K562 (cell line): Measurements from ENCODE around the gene CLTA. TPM values are rescaled to one million over a fixed set of nuclear protein-coding genes. Genes with fewer than 3 reads are reported as not detected.

Experiments
- ATAC-seq: fragments of 200-7000 bp; cut with Tn5 transposase; 3 replicates; pipeline ENCODE4 v1.9.1; 2020; ENCODE audit warnings: moderate library complexity
- BruUV-seq: library from RNA; stranded (reverse); fragments of 400-500 nt; replicated peaks from 2 replicates; lab custom pipeline; 2021; lab: Mats Ljungman, UMichigan
- CTCF ChIA-PET: fragments of 300-600 bp; formaldehyde crosslinking; extraction: SDS; loops from one replicate; lab custom pipeline; 2021; ENCODE audit warnings: low intra/inter-chr PET ratio; lab: Yijun Ruan, JAX
- POLR2A ChIA-PET: fragments of 300-600, 350-650 bp; sonication (Branson Sonifier 250); formaldehyde crosslinking; extraction: SDS; loops from one replicate; lab custom pipeline; 2021; ENCODE audit warnings: antibody characterized with exemption, inconsistent platforms; lab: Yijun Ruan, JAX
- DNase-seq, 4 experiments: peaks; one replicate each; pipeline versions ENCODE4 v3.0.0 to v3.0.0-alpha.2; 2011 to 2018; ENCODE audit warnings: low spot score in 3 of 4, mixed read lengths in 3 of 4; ENCODE audit errors: extremely low read depth in 1 of 4
- FAIRE-seq: peaks from 2 replicates; lab custom pipeline; 2011; peaks lifted over from hg19 to GRCh38; lab: Jason Lieb, UNC
- H2AFZ ChIP-seq: 2 replicates; pipeline ENCODE4 v1.6.0; 2011; ENCODE audit warnings: low read depth, low read length, control low read depth, inconsistent platforms
- H3K27ac ChIP-seq: fragments of 200-600 bp; 3 replicates; pipeline ENCODE4 v1.8.0; 2011; ENCODE audit warnings: low read depth, mild to moderate bottlenecking, control low read depth, inconsistent platforms, low read length, moderate library complexity, mixed read lengths; ENCODE audit errors: extremely low read depth
- H3K27me3 ChIP-seq, 2 experiments: fragments of 300-600 bp in 1 of 2; 2 replicates in 1 of 2; 3 replicates in 1 of 2; pipeline versions ENCODE4 v1.6.0 to v1.8.0; 2011; ENCODE audit warnings: inconsistent platforms in 2 of 2, low read length in 2 of 2, mild to moderate bottlenecking in 1 of 2, mixed read lengths in 1 of 2, moderate library complexity in 1 of 2; ENCODE audit not compliant: control insufficient read depth in 2 of 2, insufficient read depth in 2 of 2
- H3K36me3 ChIP-seq: fragments of 300-600 bp; 3 replicates; pipeline ENCODE4 v1.8.0; 2011; ENCODE audit warnings: mild to moderate bottlenecking, low read length, inconsistent platforms; ENCODE audit not compliant: control insufficient read depth, insufficient read depth
- H3K4me1 ChIP-seq, 2 experiments: fragments of 200-600 bp in 1 of 2; replicated peaks in 1 of 2; 2 replicates in 1 of 2; 3 replicates in 1 of 2; pipeline versions ENCODE4 v1.5.1 to v1.8.0; 2011; ENCODE audit warnings: inconsistent platforms in 2 of 2, low read length in 2 of 2, mild to moderate bottlenecking in 1 of 2, mixed read lengths in 1 of 2, moderate library complexity in 1 of 2; ENCODE audit not compliant: control insufficient read depth in 2 of 2, insufficient read depth in 2 of 2
- H3K4me2 ChIP-seq: 2 replicates; pipeline ENCODE4 v1.6.1; 2011; ENCODE audit warnings: low read length, control low read depth, inconsistent platforms, mixed read lengths; ENCODE audit not compliant: insufficient read depth
- H3K4me3 ChIP-seq: fragments of 200-600 bp; sonication (generic), shearing (Covaris generic); 2 replicates; pipeline ENCODE4 v1.5.1; 2016; ENCODE audit warnings: control low read depth, inconsistent platforms
- H3K79me2 ChIP-seq: fragments of 200-600 bp; 3 replicates; pipeline ENCODE4 v1.8.0; 2011; ENCODE audit warnings: low read length, inconsistent platforms; ENCODE audit not compliant: control insufficient read depth, insufficient read depth
- H3K9ac ChIP-seq, 2 experiments: 2 replicates each; pipeline versions ENCODE4 v1.6.0 to v1.6.1; 2011; ENCODE audit warnings: low read depth in 2 of 2, low read length in 2 of 2, control low read depth in 1 of 2, inconsistent platforms in 1 of 2, mild to moderate bottlenecking in 1 of 2, mixed read lengths in 1 of 2; ENCODE audit not compliant: insufficient read depth in 1 of 2
- H3K9me1 ChIP-seq: one replicate; pipeline ENCODE4 v1.6.0; 2011; ENCODE audit warnings: inconsistent platforms, mild to moderate bottlenecking, low read length, moderate library complexity; ENCODE audit not compliant: control insufficient read depth, insufficient read depth
- H3K9me3 ChIP-seq: replicated peaks from 2 replicates; pipeline ENCODE4 v1.5.1; 2011; ENCODE audit warnings: low read depth, low read length, inconsistent platforms; ENCODE audit not compliant: control insufficient read depth, insufficient read depth
- H4K20me1 ChIP-seq: replicated peaks from 2 replicates; pipeline ENCODE4 v1.6.1; 2011; ENCODE audit warnings: low read length, inconsistent platforms, mixed read lengths; ENCODE audit not compliant: control insufficient read depth, insufficient read depth
- NFE2L1 ChIP-seq: fragments of 450-650 bp; IDR thresholded peaks from 2 replicates; pipeline ENCODE4 v1.6.1; 2016; ENCODE audit warnings: missing genetic modification characterization, low read depth, mild to moderate bottlenecking, missing compliant biosample characterization, moderate library complexity, borderline replicate concordance
- NRF1 ChIP-seq, 2 experiments: fragments of 450-650 bp; IDR thresholded peaks in 1 of 2; conservative IDR thresholded peaks in 1 of 2; 2 replicates each; pipeline ENCODE4 v1.6.1; 2014; ENCODE audit warnings: mild to moderate bottlenecking in 2 of 2
- RAD21 ChIP-seq, 2 experiments: fragments of 250-450 bp in 1 of 2; fragments of 450-650 bp in 1 of 2; sonication (Bioruptor Pico) in 1 of 2; formaldehyde crosslinking in 1 of 2; IDR thresholded peaks in 1 of 2; conservative IDR thresholded peaks in 1 of 2; 2 replicates each; pipeline versions ENCODE4 v1.4.0 to v1.8.0; 2020 to 2022; ENCODE audit warnings: mild to moderate bottlenecking in 2 of 2, moderate library complexity in 1 of 2
- SAFB ChIP-seq: fragments of 200-400 bp; formaldehyde crosslinking; IDR thresholded peaks from 2 replicates; pipeline ENCODE4 v1.6.1; 2017; ENCODE audit warnings: low read depth, low read length, borderline replicate concordance
- WGBS: fragments of 100-300 bp; shearing (Covaris generic); methylation state at CpG from one replicate; pipeline ENCODE4 v1.1.6; 2016; ENCODE audit warnings: low coverage, mixed read lengths; ENCODE audit not compliant: insufficient coverage; ENCODE audit errors: missing lambda C conversion rate; 5-methylcytosine and 5-hydroxymethylcytosine counted together
- in situ Hi-C: fragments of 300-500 bp; cut with MboI; formaldehyde crosslinking; loops from 4 replicates; pipeline ENCODE4 v1.15.0; 2018; ENCODE audit warnings: inconsistent platforms, mixed read lengths
- intact Hi-C: fragments of 100-400 bp; cut with micrococcal nuclease; formaldehyde crosslinking; loops from 2 replicates; pipeline ENCODE4 v1.14.2; 2022
- polyA plus RNA-seq, 8 experiments: library from polyadenylated mRNA; depleted of rRNA in 4 of 8; stranded (reverse) in 5 of 8; unstranded in 3 of 8; fragments of >200 nt; fragmentation: Nextera tagmentation in 2 of 8; fragmentation: Illumina TruSeq in 1 of 8; extraction: Ambion mirVana in 2 of 8; extraction: Trizol in 1 of 8; gene quantifications; 2 replicates each; pipeline versions ENCODE4 v1.2.1 to v1.2.3, GENCODE V29; 2011 to 2014; ENCODE audit warnings: inconsistent platforms in 1 of 8, missing spikeins in 1 of 8
- total RNA-seq, 7 experiments: library from RNA; depleted of rRNA in 6 of 7; stranded (reverse); fragments of >200 nt in 6 of 7; fragmentation: Illumina TruSeq in 2 of 7; extraction: Trizol in 2 of 7; gene quantifications; 2 replicates each; pipeline versions ENCODE4 v1.2.1 to v1.2.3, GENCODE V29; 2011 to 2021; ENCODE audit warnings: low replicate concordance in 1 of 7
- TF ChIP-seq, protein P1 (sequence below), 3 experiments: IDR thresholded peaks in 2 of 3; conservative IDR thresholded peaks in 1 of 3; 2 replicates each; pipeline ENCODE4 v1.5.1; 2011 to 2012; ENCODE audit warnings: low read length in 3 of 3, mild to moderate bottlenecking in 3 of 3, control low read depth in 2 of 3, improper control_type of control experiment in 1 of 3, inconsistent platforms in 1 of 3, low read depth in 1 of 3, mixed read lengths in 1 of 3, moderate library complexity in 1 of 3; ENCODE audit not compliant: insufficient read depth in 2 of 3
- TF ChIP-seq, protein P2 (sequence below): fragments of 200-800 bp; sonication (Bioruptor generic); IDR thresholded peaks from 2 replicates; pipeline ENCODE4 v1.6.1; 2017; ENCODE audit warnings: missing genetic modification characterization, missing compliant biosample characterization
- TF ChIP-seq, protein P3 (sequence below): fragments of 250-450 bp; sonication (Bioruptor Pico); IDR thresholded peaks from 2 replicates; pipeline ENCODE4 v1.9.0; 2021; ENCODE audit warnings: mild to moderate bottlenecking, inconsistent platforms
- TF ChIP-seq, protein P4 (sequence below): fragments of 250-450 bp; sonication (Bioruptor Pico); IDR thresholded peaks from 2 replicates; pipeline ENCODE4 v1.4.0; 2020

The CLTA gene
- total and polyA plus RNA-seq, 9 of the 15 experiments (the other 6 are each of a cell fraction or from before 2014, with no cell fraction given): 37.8 to 219 (median 144) TPM

GRCh38 chr9:36141288-36141687, 49.4 kb upstream of the CLTA start:
- Histone ChIP-seq H3K4me3 (no peak overlapping the region), H3K27ac (no peak overlapping the region), H3K27me3 (no peaks in the 10 kb centered on the region), H4K20me1 (no peaks in the 10 kb centered on the region; the same call in 1 of the 2 replicates), H3K9me1 (no peaks in the 10 kb centered on the region), H3K9ac (no peak overlapping the region), H3K36me3 (no peaks in the 10 kb centered on the region), H3K4me1 (peaks cover 35 to 53% of the 10 kb centered on the region in 2 experiments; a peak in 4 of 5 replicates), H3K4me2 (no peak overlapping the region), H3K9me3 (no peaks in the 10 kb centered on the region), H3K79me2 (peaks cover 6% of the 10 kb centered on the region; the same call in 1 of the 3 replicates), H2AFZ (no peak overlapping the region)
- 76% methylated on average over 2 of the region's 4 CpGs for WGBS
- ChIA-PET CTCF (no interaction called here), POLR2A (interaction anchor here (1.0 kb wide), 1 partner anchor 8 kb away, joined by 3 read pairs; no protein-coding TSS in a partner anchor)
- no peak for TF ChIP-seq SAFB
- TF ChIP-seq, protein P1, sequence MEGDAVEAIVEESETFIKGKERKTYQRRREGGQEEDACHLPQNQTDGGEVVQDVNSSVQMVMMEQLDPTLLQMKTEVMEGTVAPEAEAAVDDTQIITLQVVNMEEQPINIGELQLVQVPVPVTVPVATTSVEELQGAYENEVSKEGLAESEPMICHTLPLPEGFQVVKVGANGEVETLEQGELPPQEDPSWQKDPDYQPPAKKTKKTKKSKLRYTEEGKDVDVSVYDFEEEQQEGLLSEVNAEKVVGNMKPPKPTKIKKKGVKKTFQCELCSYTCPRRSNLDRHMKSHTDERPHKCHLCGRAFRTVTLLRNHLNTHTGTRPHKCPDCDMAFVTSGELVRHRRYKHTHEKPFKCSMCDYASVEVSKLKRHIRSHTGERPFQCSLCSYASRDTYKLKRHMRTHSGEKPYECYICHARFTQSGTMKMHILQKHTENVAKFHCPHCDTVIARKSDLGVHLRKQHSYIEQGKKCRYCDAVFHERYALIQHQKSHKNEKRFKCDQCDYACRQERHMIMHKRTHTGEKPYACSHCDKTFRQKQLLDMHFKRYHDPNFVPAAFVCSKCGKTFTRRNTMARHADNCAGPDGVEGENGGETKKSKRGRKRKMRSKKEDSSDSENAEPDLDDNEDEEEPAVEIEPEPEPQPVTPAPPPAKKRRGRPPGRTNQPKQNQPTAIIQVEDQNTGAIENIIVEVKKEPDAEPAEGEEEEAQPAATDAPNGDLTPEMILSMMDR (IDR thresholded peaks at IDR 0.05 in 2 of 3, conservative IDR thresholded peaks at IDR 0.05 in 1 of 3; ENCODE audit: insufficient read depth in 2 of 3, low read depth in 1 of 3, low read length in 3 of 3): peak; percentile 17 to 31 (median 26); a peak in 2 of 6 replicates
- TF ChIP-seq RAD21 (CRISPR knock-in tag; conservative IDR thresholded peaks at IDR 0.05 in 1 of 2, IDR thresholded peaks at IDR 0.05 in 1 of 2): peak in 1 of 2 experiments; percentile 25; a peak in 1 of 4 replicates
- TF ChIP-seq, protein P2, sequence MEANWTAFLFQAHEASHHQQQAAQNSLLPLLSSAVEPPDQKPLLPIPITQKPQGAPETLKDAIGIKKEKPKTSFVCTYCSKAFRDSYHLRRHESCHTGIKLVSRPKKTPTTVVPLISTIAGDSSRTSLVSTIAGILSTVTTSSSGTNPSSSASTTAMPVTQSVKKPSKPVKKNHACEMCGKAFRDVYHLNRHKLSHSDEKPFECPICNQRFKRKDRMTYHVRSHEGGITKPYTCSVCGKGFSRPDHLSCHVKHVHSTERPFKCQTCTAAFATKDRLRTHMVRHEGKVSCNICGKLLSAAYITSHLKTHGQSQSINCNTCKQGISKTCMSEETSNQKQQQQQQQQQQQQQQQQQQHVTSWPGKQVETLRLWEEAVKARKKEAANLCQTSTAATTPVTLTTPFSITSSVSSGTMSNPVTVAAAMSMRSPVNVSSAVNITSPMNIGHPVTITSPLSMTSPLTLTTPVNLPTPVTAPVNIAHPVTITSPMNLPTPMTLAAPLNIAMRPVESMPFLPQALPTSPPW (CRISPR knock-in tag): no peak
- no peak for TF ChIP-seq NFE2L1
- TF ChIP-seq NRF1 (conservative IDR thresholded peaks at IDR 0.05 in 1 of 2, IDR thresholded peaks at IDR 0.05 in 1 of 2): no peak
- TF ChIP-seq, protein P3, sequence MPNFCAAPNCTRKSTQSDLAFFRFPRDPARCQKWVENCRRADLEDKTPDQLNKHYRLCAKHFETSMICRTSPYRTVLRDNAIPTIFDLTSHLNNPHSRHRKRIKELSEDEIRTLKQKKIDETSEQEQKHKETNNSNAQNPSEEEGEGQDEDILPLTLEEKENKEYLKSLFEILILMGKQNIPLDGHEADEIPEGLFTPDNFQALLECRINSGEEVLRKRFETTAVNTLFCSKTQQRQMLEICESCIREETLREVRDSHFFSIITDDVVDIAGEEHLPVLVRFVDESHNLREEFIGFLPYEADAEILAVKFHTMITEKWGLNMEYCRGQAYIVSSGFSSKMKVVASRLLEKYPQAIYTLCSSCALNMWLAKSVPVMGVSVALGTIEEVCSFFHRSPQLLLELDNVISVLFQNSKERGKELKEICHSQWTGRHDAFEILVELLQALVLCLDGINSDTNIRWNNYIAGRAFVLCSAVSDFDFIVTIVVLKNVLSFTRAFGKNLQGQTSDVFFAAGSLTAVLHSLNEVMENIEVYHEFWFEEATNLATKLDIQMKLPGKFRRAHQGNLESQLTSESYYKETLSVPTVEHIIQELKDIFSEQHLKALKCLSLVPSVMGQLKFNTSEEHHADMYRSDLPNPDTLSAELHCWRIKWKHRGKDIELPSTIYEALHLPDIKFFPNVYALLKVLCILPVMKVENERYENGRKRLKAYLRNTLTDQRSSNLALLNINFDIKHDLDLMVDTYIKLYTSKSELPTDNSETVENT (CRISPR knock-in tag): no peak
- TF ChIP-seq, protein P4, sequence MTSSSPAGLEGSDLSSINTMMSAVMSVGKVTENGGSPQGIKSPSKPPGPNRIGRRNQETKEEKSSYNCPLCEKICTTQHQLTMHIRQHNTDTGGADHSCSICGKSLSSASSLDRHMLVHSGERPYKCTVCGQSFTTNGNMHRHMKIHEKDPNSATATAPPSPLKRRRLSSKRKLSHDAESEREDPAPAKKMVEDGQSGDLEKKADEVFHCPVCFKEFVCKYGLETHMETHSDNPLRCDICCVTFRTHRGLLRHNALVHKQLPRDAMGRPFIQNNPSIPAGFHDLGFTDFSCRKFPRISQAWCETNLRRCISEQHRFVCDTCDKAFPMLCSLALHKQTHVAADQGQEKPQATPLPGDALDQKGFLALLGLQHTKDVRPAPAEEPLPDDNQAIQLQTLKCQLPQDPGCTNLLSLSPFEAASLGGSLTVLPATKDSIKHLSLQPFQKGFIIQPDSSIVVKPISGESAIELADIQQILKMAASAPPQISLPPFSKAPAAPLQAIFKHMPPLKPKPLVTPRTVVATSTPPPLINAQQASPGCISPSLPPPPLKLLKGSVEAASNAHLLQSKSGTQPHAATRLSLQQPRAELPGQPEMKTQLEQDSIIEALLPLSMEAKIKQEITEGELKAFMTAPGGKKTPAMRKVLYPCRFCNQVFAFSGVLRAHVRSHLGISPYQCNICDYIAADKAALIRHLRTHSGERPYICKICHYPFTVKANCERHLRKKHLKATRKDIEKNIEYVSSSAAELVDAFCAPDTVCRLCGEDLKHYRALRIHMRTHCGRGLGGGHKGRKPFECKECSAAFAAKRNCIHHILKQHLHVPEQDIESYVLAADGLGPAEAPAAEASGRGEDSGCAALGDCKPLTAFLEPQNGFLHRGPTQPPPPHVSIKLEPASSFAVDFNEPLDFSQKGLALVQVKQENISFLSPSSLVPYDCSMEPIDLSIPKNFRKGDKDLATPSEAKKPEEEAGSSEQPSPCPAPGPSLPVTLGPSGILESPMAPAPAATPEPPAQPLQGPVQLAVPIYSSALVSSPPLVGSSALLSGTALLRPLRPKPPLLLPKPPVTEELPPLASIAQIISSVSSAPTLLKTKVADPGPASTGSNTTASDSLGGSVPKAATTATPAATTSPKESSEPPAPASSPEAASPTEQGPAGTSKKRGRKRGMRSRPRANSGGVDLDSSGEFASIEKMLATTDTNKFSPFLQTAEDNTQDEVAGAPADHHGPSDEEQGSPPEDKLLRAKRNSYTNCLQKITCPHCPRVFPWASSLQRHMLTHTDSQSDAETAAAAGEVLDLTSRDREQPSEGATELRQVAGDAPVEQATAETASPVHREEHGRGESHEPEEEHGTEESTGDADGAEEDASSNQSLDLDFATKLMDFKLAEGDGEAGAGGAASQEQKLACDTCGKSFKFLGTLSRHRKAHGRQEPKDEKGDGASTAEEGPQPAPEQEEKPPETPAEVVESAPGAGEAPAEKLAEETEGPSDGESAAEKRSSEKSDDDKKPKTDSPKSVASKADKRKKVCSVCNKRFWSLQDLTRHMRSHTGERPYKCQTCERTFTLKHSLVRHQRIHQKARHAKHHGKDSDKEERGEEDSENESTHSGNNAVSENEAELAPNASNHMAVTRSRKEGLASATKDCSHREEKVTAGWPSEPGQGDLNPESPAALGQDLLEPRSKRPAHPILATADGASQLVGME (CRISPR knock-in tag): no peak
- in situ Hi-C loops (no loop called here), intact Hi-C loops (no loop called here)
- DNase-seq (peak in 1 of 4 experiments; percentile 30), FAIRE-seq (peak; percentile 57), ATAC-seq (no peak)
- no TSS peak for BruUV-seq
